ENCODE results near the gene IGSF1.

GRCh38 chrX:131277543-131278136, 11.5 kb downstream of the IGSF1 start:
- TF ChIP-seq CTCF (conservative IDR thresholded peaks at IDR 0.05 in 1 of 2, IDR thresholded peaks at IDR 0.05 in 1 of 2; ENCODE audit: low read depth in 1 of 2, low read length in 2 of 2) (no peak), EZH2 (IDR thresholded peaks at IDR 0.05; ENCODE audit: low read length, missing control alignments) (no peak)

Data from fibroblast of lung (primary cell).